COLO668 (cell line): Measurements from ENCODE around the gene FAM107A.
"Not testable (repeated sequence)": the region's sequence is repeated elsewhere in the genome, so short reads cannot be mapped to it uniquely, and the experiment has no call there.

ENCODE experiments used
- DNase-seq: peaks from one replicate; lab custom pipeline; 2025; ENCODE audit not compliant: unreplicated experiment; lab: John Stamatoyannopoulos, UW

Gene FAM107A

DNA sequence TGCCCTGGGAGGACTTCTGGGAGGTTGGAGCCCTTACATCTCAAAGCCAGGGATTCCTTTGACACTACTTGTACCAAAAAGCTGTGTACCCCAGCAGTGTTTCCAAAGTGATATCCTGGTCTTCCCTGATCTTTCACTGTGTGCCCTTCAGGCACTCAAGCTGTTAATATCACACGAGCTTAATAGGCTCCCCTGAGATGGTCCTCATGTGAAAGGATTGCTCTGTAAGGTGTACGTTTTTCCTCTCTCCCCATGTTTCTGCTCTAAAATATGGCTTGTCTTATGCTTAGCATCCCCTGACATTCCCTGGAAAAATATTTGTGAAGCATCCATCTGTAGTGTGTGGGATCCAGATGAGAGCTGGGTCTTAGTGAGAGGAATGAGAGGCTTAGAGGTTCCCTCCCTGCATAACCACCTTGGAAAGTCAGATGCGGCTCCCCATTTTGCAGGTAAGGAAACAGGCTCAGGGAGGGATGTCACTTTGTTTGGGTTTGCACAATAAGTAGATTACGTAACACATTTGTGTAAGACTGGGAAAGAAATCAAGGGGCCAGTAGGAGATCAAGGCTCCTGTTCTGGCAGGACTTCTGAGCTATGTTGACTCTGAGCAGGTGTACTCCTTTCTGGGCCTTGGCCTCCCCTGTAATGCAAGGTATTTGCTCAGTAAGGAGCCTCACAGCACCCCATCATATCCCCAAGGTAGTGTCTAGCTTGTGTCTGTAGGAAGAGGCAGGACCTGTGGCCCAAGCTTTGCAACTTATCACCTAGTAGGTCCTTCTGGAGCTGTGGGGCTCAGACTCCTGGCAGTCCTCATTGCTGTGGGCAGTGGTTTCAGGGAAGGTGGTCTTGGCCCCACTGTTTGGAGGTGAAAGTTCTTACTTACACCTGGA lies 39.5 kb downstream of the FAM107A start:
- no peak for DNase-seq

DNA sequence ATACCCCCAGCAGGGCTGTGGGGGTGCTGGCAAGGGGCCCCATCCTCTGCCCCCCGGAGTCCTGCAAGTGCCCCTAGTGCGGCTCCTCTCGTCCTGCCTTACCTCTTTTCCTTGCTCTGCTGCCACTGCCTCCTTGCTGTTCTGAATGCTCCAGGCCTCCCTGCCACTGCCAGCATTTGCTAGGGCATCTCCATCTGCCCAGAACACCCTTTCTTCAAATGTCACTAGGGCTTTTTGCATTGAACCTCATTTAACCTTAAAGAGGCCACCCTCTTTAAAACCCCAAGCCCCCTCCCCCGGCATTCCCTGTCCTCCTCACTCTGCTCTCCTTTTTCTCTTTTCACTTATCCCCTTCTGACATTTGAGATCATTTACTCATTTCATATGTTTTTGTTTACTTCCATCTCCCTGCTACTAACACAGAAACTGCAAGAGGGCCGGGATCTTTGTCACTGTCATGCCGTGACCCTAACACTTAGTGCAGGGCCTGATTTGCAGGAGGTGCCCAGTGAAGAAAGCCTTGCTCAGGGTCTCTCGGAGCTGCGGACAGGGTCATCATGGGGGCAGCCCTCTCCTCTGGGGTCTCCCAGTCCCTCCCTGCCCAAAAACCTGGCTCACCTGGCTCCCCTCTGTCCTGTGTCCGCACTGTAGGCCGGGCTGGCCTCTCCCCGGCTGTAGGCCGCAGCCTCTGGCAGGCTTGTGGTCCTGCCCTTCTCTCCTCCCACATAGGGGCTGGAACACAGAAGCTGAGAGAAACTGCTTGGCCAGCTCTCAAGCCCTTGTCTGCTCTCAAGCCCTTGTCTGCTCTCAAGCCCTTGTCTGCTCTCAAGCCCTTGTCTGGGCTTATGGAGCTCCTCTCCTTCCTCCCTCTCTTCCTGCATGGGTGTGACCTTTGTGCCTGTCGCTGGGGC lies 40.4 kb downstream of the FAM107A start, which contains the start of gene ACOX2:
ACOX2 (minus strand) TSS at position 690 of the 911 bp plus-strand sequence. CDS start 2,084 bp downstream, outside the sequence.
- no peak for DNase-seq

DNA sequence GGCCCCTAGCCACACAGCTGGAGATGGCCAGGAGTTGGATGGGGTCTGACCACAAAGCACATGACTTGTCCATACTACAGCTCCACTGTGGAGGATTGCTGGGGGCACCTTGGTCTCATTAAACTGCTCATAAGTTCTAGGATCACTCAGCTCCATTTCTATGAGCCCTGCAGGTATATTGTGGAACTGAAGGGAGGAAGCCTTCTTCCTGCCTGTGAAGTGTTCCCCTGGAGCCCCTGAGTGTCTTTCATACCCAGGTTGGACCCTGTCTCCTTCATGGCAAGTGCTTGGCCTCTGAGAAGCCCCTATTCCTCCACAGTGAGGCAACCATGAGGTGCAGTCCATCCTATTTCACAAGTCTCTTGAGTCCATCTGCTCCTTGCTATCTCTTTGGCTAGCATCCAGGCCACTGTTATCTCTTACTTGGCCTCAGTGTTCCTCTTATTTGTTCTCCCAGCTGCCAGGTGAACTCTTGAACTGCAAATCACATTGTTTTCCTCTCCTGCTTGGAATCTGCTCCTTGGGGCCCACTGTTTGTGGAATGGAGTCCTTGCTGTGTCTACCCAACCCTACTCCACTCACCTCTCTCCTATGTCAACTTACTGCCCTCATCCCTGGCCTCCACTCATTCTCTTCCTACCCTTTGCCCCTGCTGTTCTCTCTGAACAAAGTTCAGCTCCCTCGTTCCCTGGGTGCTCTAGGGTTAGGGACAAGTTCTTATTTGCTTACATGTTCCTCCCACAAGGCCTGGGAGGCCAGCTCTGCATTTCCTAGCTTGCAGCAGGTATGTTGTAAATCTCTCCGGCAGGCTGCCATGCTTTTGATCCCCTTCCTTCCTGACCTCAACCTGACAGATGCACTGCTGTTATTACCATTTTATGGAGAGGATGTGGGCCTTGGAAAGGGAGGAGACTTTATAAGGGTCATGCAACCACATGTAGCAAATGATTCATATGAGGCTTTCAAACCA lies 41.4 kb downstream of the FAM107A start:
- no peak for DNase-seq

DNA sequence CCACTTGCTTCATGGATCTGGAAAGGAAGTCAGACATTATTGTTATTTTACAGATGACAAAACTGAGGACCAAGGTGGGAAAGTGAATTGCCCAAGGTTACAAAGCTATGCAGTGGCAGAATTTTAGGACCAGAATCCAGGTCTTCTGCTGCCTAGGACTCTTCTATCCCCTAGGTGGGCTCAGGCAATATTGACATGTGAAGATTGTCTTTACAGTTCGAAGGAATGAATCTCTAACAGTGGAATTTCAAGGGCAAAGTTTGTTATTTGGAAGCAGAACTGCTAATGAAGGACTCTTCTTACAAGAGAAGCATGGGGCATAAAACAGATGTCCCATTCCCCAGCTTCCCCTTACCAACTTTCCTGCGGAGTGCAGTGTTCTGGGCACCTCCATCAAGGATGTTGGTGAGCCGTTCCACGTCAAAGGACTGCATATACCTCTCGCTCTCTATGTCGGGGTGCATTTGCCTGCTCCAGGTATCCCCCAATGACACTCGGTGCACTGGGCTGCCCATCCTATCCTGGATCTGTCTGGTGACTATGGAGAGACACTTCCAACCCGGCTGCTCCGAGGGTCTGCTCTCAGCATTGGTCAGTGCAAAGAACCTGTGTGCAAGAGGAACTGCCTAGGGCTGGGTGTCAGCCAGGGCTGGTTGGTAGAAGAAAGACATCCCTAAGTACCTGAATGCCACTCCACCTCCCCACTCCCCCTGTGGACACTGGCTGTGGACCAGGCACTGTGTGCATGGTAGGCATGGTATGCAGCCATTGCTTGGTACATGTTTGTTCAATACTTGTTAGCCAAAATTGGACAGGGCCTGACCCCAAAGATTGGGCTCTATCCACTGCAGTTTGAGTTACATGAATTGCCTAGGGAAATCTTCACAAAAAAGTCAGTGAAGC lies 42.3 kb downstream of the FAM107A start:
- no peak for DNase-seq

GRCh38 chr3:58532794-58533220 lies 44.4 kb downstream of the FAM107A start:
- DNase-seq = peak; percentile 66

GRCh38 chr3:58531956-58532355 lies 45.2 kb downstream of the FAM107A start:
- DNase-seq = no peak

- no peak for DNase-seq
Measured at GRCh38 chr3:58531555-58531954, 45.6 kb downstream of the FAM107A start.

GRCh38 chr3:58530354-58530865 lies 46.8 kb downstream of the FAM107A start:
- no peak for DNase-seq

DNA sequence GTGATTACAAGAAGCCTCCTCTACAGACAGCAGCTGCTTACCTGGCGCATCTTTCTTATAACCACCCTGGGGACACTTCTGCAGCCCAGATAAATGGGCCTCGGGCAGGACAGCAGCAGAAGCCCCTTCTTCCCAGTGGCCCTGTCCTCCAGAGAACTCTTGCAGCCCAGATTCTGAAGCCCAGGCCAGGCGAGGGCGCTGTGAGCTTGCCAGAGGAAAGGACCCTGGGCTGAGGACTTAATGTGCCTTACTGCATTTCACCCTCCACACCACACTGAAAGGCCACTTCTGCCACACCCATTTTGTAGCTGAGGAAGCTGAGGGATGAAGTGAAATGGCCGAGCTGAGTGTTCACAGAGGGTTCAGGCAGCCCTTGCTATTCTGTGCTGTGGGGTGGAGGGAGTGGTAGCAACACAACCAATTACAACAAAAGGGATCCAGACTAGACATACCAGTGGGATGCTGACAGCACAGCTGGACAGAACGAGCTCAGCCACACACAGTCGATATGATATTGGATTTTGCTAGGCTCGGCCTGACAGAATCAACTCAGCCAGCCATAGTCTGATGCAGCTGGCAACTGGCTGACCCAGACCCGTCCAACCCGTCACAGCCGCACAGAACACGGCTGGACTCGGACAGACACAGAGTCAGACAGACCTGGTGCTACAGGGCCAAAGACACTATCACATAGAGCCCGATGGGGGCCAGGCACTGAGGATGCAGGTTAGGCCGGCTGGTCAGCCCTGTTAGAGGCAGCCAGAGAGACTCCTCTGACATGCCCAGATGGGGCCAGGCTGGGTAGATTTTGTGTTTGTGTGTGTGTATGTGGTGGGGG lies 47.5 kb downstream of the FAM107A start:
- peak; percentile 8 for DNase-seq

GRCh38 chr3:58528629-58529028 lies 48.6 kb downstream of the FAM107A start:
- DNase-seq = no peak

DNA sequence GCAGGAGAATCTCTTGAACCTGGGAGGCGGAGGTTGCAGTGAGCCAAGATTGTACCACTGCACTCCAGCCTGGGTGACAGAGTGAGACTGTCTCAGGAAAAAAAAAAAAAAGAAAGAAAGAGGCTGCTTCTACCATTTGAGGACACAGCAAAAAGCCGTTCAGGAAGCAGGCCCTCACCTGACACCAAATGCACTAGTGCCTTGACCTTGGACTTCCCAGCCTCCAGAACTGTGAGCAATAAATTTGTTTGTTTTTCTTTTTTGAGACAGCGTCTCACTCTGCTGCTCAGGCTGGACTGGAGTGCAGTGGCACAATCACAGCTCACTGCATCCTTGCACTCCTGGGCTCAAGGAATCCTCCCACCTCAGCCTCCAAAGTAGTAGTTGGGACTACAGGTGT lies 49.8 kb downstream of the FAM107A start:
- DNase-seq = not testable (repeated sequence)

- no peak for DNase-seq
Measured at GRCh38 chr3:58526515-58526957, 50.7 kb downstream of the FAM107A start.

GRCh38 chr3:58524326-58524888 lies 52.8 kb downstream of the FAM107A start:
- DNase-seq = no peak

- DNase-seq = no peak
Measured at GRCh38 chr3:58522759-58523425, 54.3 kb downstream of the FAM107A start.

GRCh38 chr3:58521917-58522631 lies 55.1 kb downstream of the FAM107A start:
- DNase-seq = no peak

DNA sequence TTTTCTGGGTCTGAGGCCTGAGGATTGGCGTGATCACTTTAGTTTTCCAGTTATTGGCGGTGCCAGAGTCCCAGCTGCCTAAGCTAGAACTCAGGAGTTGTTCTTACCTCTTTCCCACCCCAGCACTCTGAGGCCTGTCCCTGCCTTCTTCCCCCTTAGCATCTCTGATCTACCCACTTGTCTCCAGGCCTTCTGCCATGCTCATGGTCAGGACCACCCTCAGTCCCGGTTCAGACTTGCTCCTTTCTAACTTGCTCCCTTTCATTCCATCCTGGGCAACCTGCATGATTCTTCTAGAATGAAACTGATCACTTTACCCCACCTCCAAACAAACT lies 55.9 kb downstream of the FAM107A start:
- DNase-seq = no peak
